Hepatocyte (in vitro differentiated cells): Measurements from ENCODE around the gene EXOC7.

Experiments used
- CTCF ChIP-seq: fragments of 200-600 bp; sonication (generic); IDR thresholded peaks from 2 replicates; pipeline ENCODE4 v1.5.1; 2016; ENCODE audit warnings: antibody characterized with exemption, mild to moderate bottlenecking; ENCODE audit not compliant: poor library complexity
- EZH2phosphoT487 ChIP-seq: fragments of 200-600 bp; sonication (generic); IDR thresholded peaks from one replicate; pipeline ENCODE4 v1.6.1; 2018; ENCODE audit warnings: antibody characterized with exemption, mild to moderate bottlenecking, low read depth, moderate library complexity; ENCODE audit not compliant: unreplicated experiment, severe bottlenecking

- no peak for TF ChIP-seq CTCF
- TF ChIP-seq EZH2phosphoT487: no peak
These were observed 3.1 kb upstream of the EXOC7 start for GRCh38 chr17:76106703-76107102.
